ENCODE measurements around the gene ADAMTS6.
"Not testable (repeated sequence)": the region's sequence is repeated elsewhere in the genome, so short reads cannot be mapped to it uniquely, and the experiment has no call there.

Gene ADAMTS6

GRCh38 chr5:65364907-65365306 is 116.8 kb downstream of the ADAMTS6 start:
- no peak for DNase-seq (ENCODE audit: low read depth in 2 of 2)

- DNase-seq (ENCODE audit: low read depth in 2 of 2): no peak
Measured at GRCh38 chr5:65363499-65363898, 118.2 kb downstream of the ADAMTS6 start.

GRCh38 chr5:65359981-65360380 is 121.7 kb downstream of the ADAMTS6 start:
- DNase-seq (ENCODE audit: low read depth in 2 of 2): no peak

GRCh38 chr5:65359569-65359968 is 122.2 kb downstream of the ADAMTS6 start:
- DNase-seq (ENCODE audit: low read depth in 2 of 2): no peak

GRCh38 chr5:65356274-65356673 is 125.4 kb downstream of the ADAMTS6 start:
- DNase-seq (ENCODE audit: low read depth in 2 of 2): no peak

- DNase-seq (ENCODE audit: low read depth in 2 of 2): no peak
Measured at GRCh38 chr5:65355301-65355700, 126.4 kb downstream of the ADAMTS6 start.

GRCh38 chr5:65341835-65342234 is 139.9 kb downstream of the ADAMTS6 start:
- no peak for DNase-seq (ENCODE audit: low read depth in 2 of 2)

GRCh38 chr5:65338606-65339151 is 143.0 kb downstream of the ADAMTS6 start:
- DNase-seq (ENCODE audit: low read depth in 2 of 2): no peak

GRCh38 chr5:65334077-65334476 is 147.6 kb downstream of the ADAMTS6 start:
- DNase-seq (ENCODE audit: low read depth in 2 of 2): no peak

- DNase-seq (ENCODE audit: low read depth in 2 of 2): no peak
Measured at GRCh38 chr5:65332591-65332990, 149.1 kb downstream of the ADAMTS6 start.

- DNase-seq (ENCODE audit: low read depth in 2 of 2): no peak
Measured at GRCh38 chr5:65329266-65329665, 152.5 kb downstream of the ADAMTS6 start.

GRCh38 chr5:65327582-65327981 is 154.1 kb downstream of the ADAMTS6 start:
- DNase-seq (ENCODE audit: low read depth in 2 of 2): no peak

GRCh38 chr5:65326922-65327321 is 154.8 kb downstream of the ADAMTS6 start:
- no peak for DNase-seq (ENCODE audit: low read depth in 2 of 2)

GRCh38 chr5:65324226-65324625 is 157.5 kb downstream of the ADAMTS6 start:
- no peak for DNase-seq (ENCODE audit: low read depth in 2 of 2)

- DNase-seq (ENCODE audit: low read depth in 2 of 2): not testable (repeated sequence)
Measured at GRCh38 chr5:65320704-65321103, 161.0 kb downstream of the ADAMTS6 start.

- DNase-seq (ENCODE audit: low read depth in 2 of 2): no peak
Measured at GRCh38 chr5:65320250-65320649, 161.5 kb downstream of the ADAMTS6 start.

GRCh38 chr5:65307931-65308330 is 173.8 kb downstream of the ADAMTS6 start:
- no peak for DNase-seq (ENCODE audit: low read depth in 2 of 2)

- DNase-seq (ENCODE audit: low read depth in 2 of 2): no peak
Measured at GRCh38 chr5:65307088-65307487, 174.6 kb downstream of the ADAMTS6 start.

- DNase-seq (ENCODE audit: low read depth in 2 of 2): no peak
Measured at GRCh38 chr5:65305913-65306312, 175.8 kb downstream of the ADAMTS6 start.

- DNase-seq (ENCODE audit: low read depth in 2 of 2): no peak
Measured at GRCh38 chr5:65299861-65300260, 181.9 kb downstream of the ADAMTS6 start.

GRCh38 chr5:65296067-65296466 is 185.7 kb downstream of the ADAMTS6 start:
- DNase-seq (ENCODE audit: low read depth in 2 of 2): no peak

- no peak for DNase-seq (ENCODE audit: low read depth in 2 of 2)
Measured at GRCh38 chr5:65292196-65292595, 189.5 kb downstream of the ADAMTS6 start.

GRCh38 chr5:65290677-65291076 is 191.0 kb downstream of the ADAMTS6 start:
- no peak for DNase-seq (ENCODE audit: low read depth in 2 of 2)

GRCh38 chr5:65288657-65289056 is 193.1 kb downstream of the ADAMTS6 start:
- DNase-seq (ENCODE audit: low read depth in 2 of 2): no peak
